HepG2 (cell line): ENCODE data around the gene PREX1. TPM values are rescaled to one million over a fixed set of nuclear protein-coding genes. Genes with fewer than 3 reads are reported as not detected.

Experiments used
- AHR ChIP-seq: IDR thresholded peaks from 2 replicates; pipeline ENCODE4 v1.6.1; 2018; ENCODE audit warnings: missing genetic modification reagents, missing compliant biosample characterization
- ATM ChIP-seq: fragments of 450-650 bp; IDR thresholded peaks from 2 replicates; pipeline ENCODE4 v1.7.1; 2017; ENCODE audit warnings: mild to moderate bottlenecking, borderline replicate concordance
- CAMTA2 ChIP-seq: sonication (generic); formaldehyde crosslinking; IDR thresholded peaks from 2 replicates; pipeline ENCODE4 v1.4.0; 2020; ENCODE audit warnings: mild to moderate bottlenecking, missing genetic modification reagents, borderline replicate concordance
- GZF1 ChIP-seq: sonication (generic); formaldehyde crosslinking; IDR thresholded peaks from 2 replicates; pipeline ENCODE4 v1.5.1; 2020; ENCODE audit warnings: mild to moderate bottlenecking, missing genetic modification reagents
- HOXD1 ChIP-seq: sonication (generic); formaldehyde crosslinking; IDR thresholded peaks from 2 replicates; pipeline ENCODE4 v1.5.0; 2020; ENCODE audit warnings: missing genetic modification reagents
- KDM3A ChIP-seq: IDR thresholded peaks from 2 replicates; pipeline ENCODE4 v1.6.1; 2018; ENCODE audit warnings: low read depth, missing compliant biosample characterization
- LCORL ChIP-seq, 2 experiments: fragments of 450-650 bp in 1 of 2; sonication (generic) in 1 of 2; formaldehyde crosslinking in 1 of 2; IDR thresholded peaks; 2 replicates each; pipeline versions ENCODE4 v1.5.0 to v1.6.1; 2017 to 2020; ENCODE audit warnings: antibody characterized with exemption in 1 of 2, missing genetic modification reagents in 1 of 2
- NR1H2 ChIP-seq: sonication (generic); formaldehyde crosslinking; IDR thresholded peaks from 2 replicates; pipeline ENCODE4 v1.8.1; 2022; ENCODE audit warnings: low read depth, missing genetic modification reagents, borderline replicate concordance
- POLR2AphosphoS5 ChIP-seq: IDR thresholded peaks from 2 replicates; pipeline ENCODE4 v1.6.1; 2012; ENCODE audit warnings: low read depth, low read length
- SIN3B ChIP-seq: fragments of 150-350 bp; IDR thresholded peaks from 2 replicates; pipeline ENCODE4 v1.6.1; 2014; ENCODE audit warnings: low read length
- SMAD1 ChIP-seq: sonication (generic); formaldehyde crosslinking; IDR thresholded peaks from 2 replicates; pipeline ENCODE4 v1.4.0; 2020; ENCODE audit warnings: missing genetic modification reagents, low read depth, mild to moderate bottlenecking, borderline replicate concordance
- SRY ChIP-seq: sonication (generic); formaldehyde crosslinking; IDR thresholded peaks from 2 replicates; pipeline ENCODE4 v1.8.0; 2022; ENCODE audit warnings: mild to moderate bottlenecking, missing genetic modification reagents
- TEF ChIP-seq: sonication (generic); formaldehyde crosslinking; IDR thresholded peaks from 2 replicates; pipeline ENCODE4 v1.5.0; 2020; ENCODE audit warnings: missing genetic modification reagents
- TRIM22 ChIP-seq: fragments of 450-650 bp; IDR thresholded peaks from 2 replicates; pipeline ENCODE4 v1.6.1; 2017
- ZNF121 ChIP-seq: sonication (generic); formaldehyde crosslinking; IDR thresholded peaks from 2 replicates; pipeline ENCODE4 v1.5.0; 2020; ENCODE audit warnings: mild to moderate bottlenecking, missing genetic modification reagents
- ZNF3 ChIP-seq: IDR thresholded peaks from 2 replicates; pipeline ENCODE4 v1.7.0; 2017; ENCODE audit warnings: inconsistent platforms
- ZNF468 ChIP-seq: sonication (generic); formaldehyde crosslinking; IDR thresholded peaks from 2 replicates; pipeline ENCODE4 v1.8.0; 2022; ENCODE audit warnings: mild to moderate bottlenecking, moderate library complexity, missing genetic modification reagents
- ZNF567 ChIP-seq: sonication (generic); formaldehyde crosslinking; IDR thresholded peaks from 2 replicates; pipeline ENCODE4 v1.8.1; 2023; ENCODE audit warnings: mild to moderate bottlenecking, missing genetic modification reagents, borderline replicate concordance
- ZNF616 ChIP-seq: sonication (generic); formaldehyde crosslinking; IDR thresholded peaks from 2 replicates; pipeline ENCODE4 v1.5.0; 2020; ENCODE audit warnings: low read depth, mild to moderate bottlenecking, missing genetic modification reagents
- ZNF782 ChIP-seq: sonication (generic); formaldehyde crosslinking; IDR thresholded peaks from 2 replicates; pipeline ENCODE4 v1.4.0; 2020; ENCODE audit warnings: missing genetic modification reagents, mild to moderate bottlenecking, borderline replicate concordance
- polyA plus RNA-seq, 8 experiments: library from polyadenylated mRNA; depleted of rRNA in 3 of 8; stranded (reverse) in 7 of 8; unstranded in 1 of 8; fragments of >200 nt; fragmentation: Illumina TruSeq in 4 of 8; extraction: Trizol in 4 of 8; gene quantifications; 2 replicates each; pipeline versions ENCODE4 v1.2.1 to v1.2.3, GENCODE V29; 2011 to 2016; ENCODE audit warnings: low read depth in 4 of 8, missing spikeins in 1 of 8, mixed read lengths in 1 of 8; ENCODE audit not compliant: insufficient read depth in 1 of 8
- total RNA-seq, 5 experiments: library from RNA; depleted of rRNA; stranded (reverse); fragments of >200 nt; fragmentation: Illumina TruSeq; extraction: Trizol; gene quantifications; 2 replicates each; pipeline ENCODE4 v1.2.3, GENCODE V29; 2016; ENCODE audit warnings: low read depth in 1 of 5
- TF ChIP-seq, protein P1 (sequence below): IDR thresholded peaks from 2 replicates; pipeline ENCODE4 v1.6.1; 2016; ENCODE audit warnings: low read depth, control low read depth
- TF ChIP-seq, protein P2 (sequence below): sonication (generic); formaldehyde crosslinking; IDR thresholded peaks from 2 replicates; pipeline ENCODE4 v1.5.0; 2020; ENCODE audit warnings: missing genetic modification reagents
- TF ChIP-seq, protein P3 (sequence below): sonication (generic); formaldehyde crosslinking; IDR thresholded peaks from 2 replicates; pipeline ENCODE4 v1.4.0; 2020; ENCODE audit warnings: mild to moderate bottlenecking, missing genetic modification reagents

The PREX1 gene
- total and polyA plus RNA-seq, 2 of the 13 experiments (the other 11 are each of a cell fraction or from before 2014, with no cell fraction given) = 0.02 to 0.04 TPM

DNA sequence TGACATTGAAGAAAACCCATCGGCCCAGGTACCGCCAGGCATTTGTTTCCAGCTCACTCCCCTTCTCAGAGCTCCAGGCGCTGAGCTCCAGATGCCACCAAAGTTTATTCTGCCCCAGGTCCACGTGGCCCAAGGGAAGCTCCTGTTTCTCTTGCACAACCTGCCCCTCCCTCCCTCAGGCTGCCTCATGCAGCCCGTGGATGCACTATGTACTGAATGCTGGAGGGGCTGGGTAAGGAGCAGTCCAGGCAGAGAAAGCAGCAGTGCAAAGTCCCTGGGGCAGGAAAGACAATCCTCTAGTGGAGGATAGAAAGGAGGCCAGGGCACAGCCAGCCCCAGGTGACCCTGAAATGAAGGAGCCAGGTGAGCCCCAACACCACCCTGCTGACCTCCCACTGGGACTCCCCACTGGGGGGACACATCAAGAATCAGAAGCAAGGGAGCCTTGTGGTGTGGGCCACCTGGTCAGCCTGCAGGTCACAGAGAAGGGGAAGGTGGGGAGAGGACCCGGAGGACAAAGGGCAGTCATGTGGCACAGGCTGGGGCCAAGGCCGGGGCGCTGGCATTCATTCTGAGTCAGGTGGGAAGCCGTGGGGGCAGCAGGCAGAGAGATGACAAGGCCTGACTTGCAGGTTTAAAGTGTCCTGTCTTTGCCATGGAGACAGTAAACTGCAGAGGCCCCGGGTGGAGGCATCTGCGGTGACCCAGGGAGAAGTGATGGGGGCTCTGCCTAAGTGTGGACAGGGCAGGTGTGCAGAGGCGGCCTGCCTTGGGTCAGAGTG lies 230.1 kb downstream of the PREX1 start (continued):
- TF ChIP-seq NR1H2 (no peak), SIN3B (no peak), ZNF782 (CRISPR knock-in tag) (no peak), ZNF616 (no peak), GZF1 (CRISPR knock-in tag) (no peak), ZNF3 (CRISPR knock-in tag) (0 out of 2 replicates have a peak, but pooled peaks have one; percentile 41), LCORL (IDR thresholded peaks at IDR 0.05) (no peak), LCORL (CRISPR knock-in tag; IDR thresholded peaks at IDR 0.05) (peak; percentile 37; the same call in 1 of the 2 replicates), ZNF468 (CRISPR knock-in tag) (no peak), ZNF121 (CRISPR knock-in tag) (peak; percentile 73; the same call in 1 of the 2 replicates), AHR (CRISPR knock-in tag) (no peak), TEF (no peak), ZNF567 (CRISPR knock-in tag) (no peak), ATM (no peak), CAMTA2 (CRISPR knock-in tag) (no peak), SRY (CRISPR knock-in tag) (no peak), TRIM22 (no peak), KDM3A (no peak), HOXD1 (CRISPR knock-in tag) (no peak), POLR2AphosphoS5 (no peak), SMAD1 (CRISPR knock-in tag) (no peak)
- TF ChIP-seq, protein P1, sequence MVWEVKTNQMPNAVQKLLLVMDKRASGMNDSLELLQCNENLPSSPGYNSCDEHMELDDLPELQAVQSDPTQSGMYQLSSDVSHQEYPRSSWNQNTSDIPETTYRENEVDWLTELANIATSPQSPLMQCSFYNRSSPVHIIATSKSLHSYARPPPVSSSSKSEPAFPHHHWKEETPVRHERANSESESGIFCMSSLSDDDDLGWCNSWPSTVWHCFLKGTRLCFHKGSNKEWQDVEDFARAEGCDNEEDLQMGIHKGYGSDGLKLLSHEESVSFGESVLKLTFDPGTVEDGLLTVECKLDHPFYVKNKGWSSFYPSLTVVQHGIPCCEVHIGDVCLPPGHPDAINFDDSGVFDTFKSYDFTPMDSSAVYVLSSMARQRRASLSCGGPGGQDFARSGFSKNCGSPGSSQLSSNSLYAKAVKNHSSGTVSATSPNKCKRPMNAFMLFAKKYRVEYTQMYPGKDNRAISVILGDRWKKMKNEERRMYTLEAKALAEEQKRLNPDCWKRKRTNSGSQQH (CRISPR knock-in tag) = no peak
- TF ChIP-seq, protein P2, sequence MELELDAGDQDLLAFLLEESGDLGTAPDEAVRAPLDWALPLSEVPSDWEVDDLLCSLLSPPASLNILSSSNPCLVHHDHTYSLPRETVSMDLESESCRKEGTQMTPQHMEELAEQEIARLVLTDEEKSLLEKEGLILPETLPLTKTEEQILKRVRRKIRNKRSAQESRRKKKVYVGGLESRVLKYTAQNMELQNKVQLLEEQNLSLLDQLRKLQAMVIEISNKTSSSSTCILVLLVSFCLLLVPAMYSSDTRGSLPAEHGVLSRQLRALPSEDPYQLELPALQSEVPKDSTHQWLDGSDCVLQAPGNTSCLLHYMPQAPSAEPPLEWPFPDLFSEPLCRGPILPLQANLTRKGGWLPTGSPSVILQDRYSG (CRISPR knock-in tag) = no peak
- TF ChIP-seq, protein P3, sequence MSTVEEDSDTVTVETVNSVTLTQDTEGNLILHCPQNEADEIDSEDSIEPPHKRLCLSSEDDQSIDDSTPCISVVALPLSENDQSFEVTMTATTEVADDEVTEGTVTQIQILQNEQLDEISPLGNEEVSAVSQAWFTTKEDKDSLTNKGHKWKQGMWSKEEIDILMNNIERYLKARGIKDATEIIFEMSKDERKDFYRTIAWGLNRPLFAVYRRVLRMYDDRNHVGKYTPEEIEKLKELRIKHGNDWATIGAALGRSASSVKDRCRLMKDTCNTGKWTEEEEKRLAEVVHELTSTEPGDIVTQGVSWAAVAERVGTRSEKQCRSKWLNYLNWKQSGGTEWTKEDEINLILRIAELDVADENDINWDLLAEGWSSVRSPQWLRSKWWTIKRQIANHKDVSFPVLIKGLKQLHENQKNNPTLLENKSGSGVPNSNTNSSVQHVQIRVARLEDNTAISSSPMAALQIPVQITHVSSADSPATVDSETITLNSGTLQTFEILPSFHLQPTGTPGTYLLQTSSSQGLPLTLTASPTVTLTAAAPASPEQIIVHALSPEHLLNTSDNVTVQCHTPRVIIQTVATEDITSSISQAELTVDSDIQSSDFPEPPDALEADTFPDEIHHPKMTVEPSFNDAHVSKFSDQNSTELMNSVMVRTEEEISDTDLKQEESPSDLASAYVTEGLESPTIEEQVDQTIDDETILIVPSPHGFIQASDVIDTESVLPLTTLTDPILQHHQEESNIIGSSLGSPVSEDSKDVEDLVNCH (CRISPR knock-in tag) = no peak
